ENCODE measurements around the gene CT47C1.

Gene CT47C1

DNA sequence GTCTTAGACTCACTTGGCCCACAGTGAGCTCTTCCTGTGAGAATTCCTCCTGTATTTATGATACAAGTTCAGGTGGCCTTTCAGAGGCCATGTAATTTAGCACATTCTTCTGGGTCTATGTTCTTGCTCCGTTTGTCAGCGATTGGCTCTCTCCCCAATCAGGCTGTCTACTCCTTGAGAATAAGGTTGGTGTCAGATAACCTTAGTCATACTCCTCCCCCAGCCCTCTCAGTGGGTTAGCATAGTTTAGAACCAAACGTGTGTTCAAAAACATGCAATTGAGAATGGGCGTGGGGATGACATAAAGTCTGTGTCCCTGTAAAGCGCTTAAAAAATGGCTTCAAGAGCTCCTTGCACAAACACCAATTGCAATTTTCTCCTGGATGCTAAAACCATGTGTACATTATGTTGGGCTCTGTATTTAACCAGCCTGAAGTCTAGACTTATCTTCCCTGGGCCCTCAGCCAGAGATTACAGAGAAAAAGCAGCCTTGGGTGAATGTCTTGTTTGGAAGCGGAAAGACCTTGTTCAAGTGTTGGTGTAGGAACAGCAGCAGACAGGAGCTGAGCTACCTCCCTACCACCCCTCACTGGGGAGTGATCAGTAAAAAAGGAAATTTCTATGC lies 9.9 kb upstream of the CT47C1 start:
- Histone ChIP-seq H3K9ac (ENCODE audit: low read depth, low read length) (no peak overlapping the region), H3K4me1 (ENCODE audit: insufficient read depth, low read length) (peaks cover 5% of the 10 kb centered on the region; the same call in 1 of the 2 replicates), H3K9me3 (ENCODE audit: control insufficient read depth, insufficient read depth, low read length) (no peaks in the 10 kb centered on the region)

DNA sequence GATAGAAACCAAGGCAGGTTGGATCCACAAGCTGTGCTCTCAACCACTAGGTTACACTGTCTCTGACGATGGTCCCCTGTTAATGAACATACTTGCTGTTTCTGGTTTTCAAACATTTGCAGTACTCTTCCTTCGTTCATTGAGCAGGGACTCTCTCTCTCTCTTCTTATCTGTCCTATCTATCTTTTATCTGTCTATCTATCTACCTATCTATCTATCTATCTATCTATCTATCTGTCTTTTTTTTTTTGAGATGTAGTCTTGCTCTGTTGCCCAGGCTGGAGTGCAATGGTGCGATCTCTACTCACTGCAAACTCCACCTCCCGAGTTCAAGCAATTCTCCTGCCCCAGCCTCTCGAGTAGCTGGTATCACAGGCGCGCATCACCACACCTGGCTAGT lies 9.4 kb upstream of the CT47C1 start:
- Histone ChIP-seq H3K9ac (ENCODE audit: low read depth, low read length) (no peak overlapping the region), H3K4me1 (ENCODE audit: insufficient read depth, low read length) (peaks cover 5% of the 10 kb centered on the region; the same call in 1 of the 2 replicates), H3K9me3 (ENCODE audit: control insufficient read depth, insufficient read depth, low read length) (no peaks in the 10 kb centered on the region), H3K36me3 (ENCODE audit: insufficient read depth, low read length) (no peaks in the 10 kb centered on the region)

More for the DNA sequence above, 9.9 kb upstream of the CT47C1 start:
- H3K36me3 ChIP-seq (ENCODE audit: insufficient read depth, low read length), result no peaks in the 10 kb centered on the region

DNA sequence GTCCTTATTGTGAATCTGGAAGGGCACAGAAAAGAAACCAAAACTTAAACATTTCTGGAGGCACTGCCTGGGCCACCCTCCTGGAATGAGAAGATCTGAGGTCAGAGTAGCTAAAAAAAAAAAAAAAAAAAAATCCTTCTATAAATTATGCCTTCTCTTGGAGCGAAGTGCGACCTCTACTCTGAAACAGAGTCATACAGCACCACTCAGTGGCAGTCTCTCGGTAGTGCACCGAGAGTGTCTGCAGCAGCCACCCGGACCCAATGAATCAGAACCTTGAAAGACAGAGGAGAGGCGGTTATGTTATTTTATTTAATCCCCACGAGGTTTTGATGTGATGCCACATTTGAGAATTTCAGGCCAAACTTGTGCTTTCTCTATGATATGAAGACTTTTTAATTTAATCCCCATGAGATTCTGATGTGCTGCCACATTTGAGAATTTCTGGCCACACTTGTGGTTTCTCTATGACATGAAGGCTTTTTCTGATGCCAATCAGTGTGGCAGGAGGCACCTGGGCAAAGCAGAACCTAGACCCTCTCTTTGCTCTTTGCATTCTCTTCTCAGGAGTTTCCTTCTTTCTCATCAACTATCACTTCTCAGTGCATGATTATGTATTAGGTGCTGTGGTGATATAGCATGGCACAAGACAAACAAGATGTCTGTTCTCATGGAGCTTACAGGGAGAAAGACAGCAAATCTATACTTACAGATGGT lies 5.6 kb upstream of the CT47C1 start:
- no peak overlapping the region for H3K9ac ChIP-seq (ENCODE audit: low read depth, low read length)
- H3K9me3 ChIP-seq (ENCODE audit: control insufficient read depth, insufficient read depth, low read length), result no peaks in the 10 kb centered on the region
- no peaks in the 10 kb centered on the region for H3K36me3 ChIP-seq (ENCODE audit: insufficient read depth, low read length)

DNA sequence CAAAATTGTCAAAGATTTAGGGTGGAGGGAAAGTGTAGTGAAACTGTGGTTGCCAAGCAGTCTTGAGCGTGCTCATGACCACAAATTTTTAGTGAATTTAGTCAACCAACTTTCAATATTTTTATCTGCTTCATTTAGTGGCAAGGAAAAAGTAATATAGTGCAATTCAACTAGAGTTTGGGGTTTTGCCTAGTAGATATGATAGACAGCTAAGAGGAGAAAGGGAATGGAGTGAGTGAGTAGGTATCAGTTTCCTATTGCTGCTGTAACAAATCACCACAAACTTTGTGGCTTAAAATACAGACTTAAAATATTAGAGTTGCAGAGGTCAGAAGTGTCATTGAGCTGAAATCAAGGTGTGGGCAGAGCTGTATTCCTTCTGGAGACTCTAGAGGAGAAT lies 3.7 kb upstream of the CT47C1 start:
- Histone ChIP-seq H3K4me1 (ENCODE audit: insufficient read depth, low read length) (no peaks in the 10 kb centered on the region; the same call in 1 of the 2 replicates), H3K36me3 (ENCODE audit: insufficient read depth, low read length) (no peaks in the 10 kb centered on the region), H3K9ac (ENCODE audit: low read depth, low read length) (no peak overlapping the region), H3K9me3 (ENCODE audit: control insufficient read depth, insufficient read depth, low read length) (no peaks in the 10 kb centered on the region)

More for the DNA sequence above, 5.6 kb upstream of the CT47C1 start:
- peaks cover 5% of the 10 kb centered on the region; the same call in 1 of the 2 replicates for H3K4me1 ChIP-seq (ENCODE audit: insufficient read depth, low read length)

DNA sequence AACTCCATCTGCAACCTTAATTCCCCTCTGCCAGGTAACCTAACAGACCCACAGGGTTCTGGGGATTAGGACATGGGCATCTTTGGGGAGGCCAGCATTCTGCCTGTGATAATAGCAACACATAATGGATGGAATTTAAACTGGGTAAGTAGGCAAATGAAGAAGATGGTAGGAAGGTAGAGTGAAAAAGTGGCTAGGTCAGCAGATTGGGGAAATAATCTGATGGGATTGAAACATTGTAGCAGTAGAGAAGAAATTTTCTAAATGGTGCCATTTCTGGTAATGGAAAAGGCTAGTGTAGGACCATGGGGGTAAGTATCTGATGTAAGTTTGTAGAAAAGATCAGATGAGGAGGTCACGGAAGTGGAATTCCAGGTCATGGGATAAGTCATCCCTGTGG lies 3.0 kb upstream of the CT47C1 start:
- H3K4me1 ChIP-seq (ENCODE audit: insufficient read depth, low read length), result no peaks in the 10 kb centered on the region; the same call in 1 of the 2 replicates
- H3K9me3 ChIP-seq (ENCODE audit: control insufficient read depth, insufficient read depth, low read length), result no peaks in the 10 kb centered on the region
- no peaks in the 10 kb centered on the region for H3K36me3 ChIP-seq (ENCODE audit: insufficient read depth, low read length)
- H3K9ac ChIP-seq (ENCODE audit: low read depth, low read length), result no peak overlapping the region

DNA sequence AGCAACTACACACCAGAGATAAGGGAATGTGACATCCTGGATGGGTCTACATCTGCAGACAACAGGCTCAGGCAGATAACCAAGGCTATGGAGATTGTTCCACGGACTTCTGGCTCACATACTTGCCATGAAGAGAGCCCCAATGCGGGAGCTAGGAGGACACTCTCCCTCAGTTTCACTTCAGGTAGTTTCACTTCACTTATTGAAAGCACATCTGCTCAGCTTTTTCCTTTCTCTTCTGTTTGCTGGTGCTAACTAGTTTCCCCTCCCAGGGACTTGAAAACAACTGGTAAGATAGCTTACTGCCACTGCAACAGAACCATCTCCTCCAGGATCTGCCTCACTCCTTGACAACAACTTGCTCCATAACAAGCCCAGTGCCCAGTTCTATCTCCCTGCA lies 1.4 kb upstream of the CT47C1 start:
- Histone ChIP-seq H3K9ac (ENCODE audit: low read depth, low read length) (no peak overlapping the region), H3K36me3 (ENCODE audit: insufficient read depth, low read length) (no peaks in the 10 kb centered on the region), H3K4me1 (ENCODE audit: insufficient read depth, low read length) (no peaks in the 10 kb centered on the region), H3K9me3 (ENCODE audit: control insufficient read depth, insufficient read depth, low read length) (no peaks in the 10 kb centered on the region)

DNA sequence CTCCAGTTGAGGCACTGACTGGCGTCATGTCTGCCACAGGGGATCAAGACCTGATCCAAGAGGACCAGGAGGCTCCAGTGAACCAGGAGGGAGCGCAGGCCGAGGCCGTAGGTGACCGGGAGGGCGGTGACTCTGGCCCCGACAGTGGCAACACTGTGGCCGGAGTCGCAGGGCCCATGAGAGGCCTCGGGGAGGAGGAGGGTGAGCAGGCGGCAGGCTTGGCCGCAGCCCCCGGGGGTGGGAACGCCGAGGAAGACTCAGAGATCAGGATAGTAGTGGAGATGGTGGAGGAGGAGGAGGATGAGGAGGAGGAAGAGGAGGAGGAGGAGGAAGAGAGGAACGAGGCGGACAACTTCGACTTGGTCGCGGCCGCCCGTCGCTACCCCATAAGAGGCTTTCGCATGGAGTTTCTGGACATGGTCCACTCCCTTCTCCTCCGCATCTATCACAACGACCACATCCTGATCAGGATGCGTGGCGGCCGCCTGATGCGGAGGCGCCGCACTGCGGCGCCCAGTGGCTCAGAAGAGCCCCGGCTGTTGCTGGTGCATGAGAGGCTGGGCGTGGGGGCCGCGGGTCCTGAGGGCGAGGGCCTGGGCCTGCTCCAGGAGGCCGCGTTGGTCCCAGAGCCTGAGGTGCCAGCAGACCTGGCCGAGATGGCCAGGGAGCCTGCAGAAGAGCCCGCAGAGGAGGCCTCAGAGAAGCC lies 560 bp downstream of the CT47C1 start:
- no peaks in the 10 kb centered on the region for H3K9me3 ChIP-seq (ENCODE audit: control insufficient read depth, insufficient read depth, low read length)
- H3K9ac ChIP-seq (ENCODE audit: low read depth, low read length), result no peak overlapping the region
- no peaks in the 10 kb centered on the region for H3K36me3 ChIP-seq (ENCODE audit: insufficient read depth, low read length)
- H3K4me1 ChIP-seq (ENCODE audit: insufficient read depth, low read length), result no peaks in the 10 kb centered on the region

DNA sequence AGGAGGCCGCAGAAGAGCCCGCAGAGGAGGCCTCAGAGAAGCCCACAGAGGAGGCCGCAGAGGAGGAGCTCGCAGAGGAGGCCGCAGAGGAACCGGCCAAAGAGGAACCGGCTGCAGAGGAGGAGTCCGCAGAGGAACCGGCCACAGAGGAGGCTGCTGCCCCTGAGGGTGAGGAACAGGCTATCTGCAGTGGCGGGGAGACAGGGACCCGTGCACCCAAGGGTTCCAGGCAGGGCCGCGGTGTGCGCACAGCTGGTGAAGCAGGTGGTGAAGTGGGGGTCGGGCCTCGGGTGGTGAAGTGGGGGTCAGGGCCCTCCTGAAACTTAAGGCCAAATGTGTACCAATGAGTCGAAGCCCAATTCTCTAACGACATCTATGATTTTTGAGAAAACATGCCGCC lies 1.1 kb downstream of the CT47C1 start:
- Histone ChIP-seq H3K4me1 (ENCODE audit: insufficient read depth, low read length) (no peaks in the 10 kb centered on the region), H3K9me3 (ENCODE audit: control insufficient read depth, insufficient read depth, low read length) (no peaks in the 10 kb centered on the region), H3K9ac (ENCODE audit: low read depth, low read length) (no peak overlapping the region), H3K36me3 (ENCODE audit: insufficient read depth, low read length) (no peaks in the 10 kb centered on the region)

DNA sequence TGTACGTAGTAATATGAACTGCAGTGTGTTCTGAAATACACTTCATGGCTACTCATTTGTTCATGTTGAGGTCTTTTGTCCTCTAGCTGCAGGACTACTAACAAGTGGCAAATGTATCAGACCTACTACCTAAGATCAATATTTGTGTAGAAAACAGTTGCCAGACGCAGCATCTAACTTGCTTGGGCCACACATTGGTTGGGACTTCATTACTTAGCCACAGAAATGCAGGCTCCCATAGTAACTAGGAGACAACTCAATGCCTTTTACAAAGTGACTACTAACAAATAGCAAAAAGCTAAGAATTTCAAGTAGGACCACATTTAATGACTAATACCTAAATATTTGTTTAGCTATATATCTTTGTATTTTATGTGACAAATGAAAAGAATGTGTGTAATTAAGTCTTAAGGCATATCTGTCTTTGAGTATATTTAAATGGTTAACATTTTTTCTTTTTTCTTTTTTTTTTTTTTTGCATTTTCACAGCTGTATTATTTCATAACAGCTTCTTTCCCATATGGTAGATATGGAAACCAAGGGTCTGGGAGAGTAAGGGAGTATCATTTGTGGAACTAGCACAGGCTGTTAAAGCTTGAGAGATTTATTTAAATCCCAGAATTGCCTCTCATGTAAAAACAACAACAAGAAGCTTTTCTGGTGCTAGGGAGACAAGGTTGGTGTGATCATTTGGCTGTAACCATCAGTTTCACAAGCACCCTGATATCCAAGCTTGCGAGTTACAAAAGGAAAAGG lies 2.7 kb downstream of the CT47C1 start:
- no peaks in the 10 kb centered on the region for H3K36me3 ChIP-seq (ENCODE audit: insufficient read depth, low read length)
- H3K4me1 ChIP-seq (ENCODE audit: insufficient read depth, low read length), result no peaks in the 10 kb centered on the region
- H3K9ac ChIP-seq (ENCODE audit: low read depth, low read length), result no peak overlapping the region
- H3K9me3 ChIP-seq (ENCODE audit: control insufficient read depth, insufficient read depth, low read length), result no peaks in the 10 kb centered on the region

DNA sequence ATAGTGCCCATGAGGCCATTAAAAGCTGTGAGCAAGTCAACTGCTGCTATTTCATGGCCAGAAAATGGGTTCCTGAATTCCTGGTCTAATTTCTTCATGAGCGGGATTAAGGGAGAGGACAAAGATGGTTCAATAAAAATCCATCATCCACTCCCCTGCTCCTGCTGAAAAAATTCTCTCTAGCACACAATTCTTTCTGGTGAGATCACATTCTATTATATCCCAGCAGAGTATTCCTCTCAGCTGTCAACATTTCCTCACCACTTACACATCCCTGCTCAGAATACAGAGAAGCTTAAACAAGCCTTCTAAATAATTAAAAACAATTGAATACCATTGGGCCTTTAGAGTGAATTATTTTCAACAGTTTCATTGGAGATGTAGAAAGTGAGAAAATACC lies 9.5 kb downstream of the CT47C1 start:
- no peaks in the 10 kb centered on the region for H3K36me3 ChIP-seq (ENCODE audit: insufficient read depth, low read length)
- H3K9ac ChIP-seq (ENCODE audit: low read depth, low read length), result no peak overlapping the region
- no peaks in the 10 kb centered on the region for H3K4me1 ChIP-seq (ENCODE audit: insufficient read depth, low read length)
- no peaks in the 10 kb centered on the region for H3K9me3 ChIP-seq (ENCODE audit: control insufficient read depth, insufficient read depth, low read length)

DNA sequence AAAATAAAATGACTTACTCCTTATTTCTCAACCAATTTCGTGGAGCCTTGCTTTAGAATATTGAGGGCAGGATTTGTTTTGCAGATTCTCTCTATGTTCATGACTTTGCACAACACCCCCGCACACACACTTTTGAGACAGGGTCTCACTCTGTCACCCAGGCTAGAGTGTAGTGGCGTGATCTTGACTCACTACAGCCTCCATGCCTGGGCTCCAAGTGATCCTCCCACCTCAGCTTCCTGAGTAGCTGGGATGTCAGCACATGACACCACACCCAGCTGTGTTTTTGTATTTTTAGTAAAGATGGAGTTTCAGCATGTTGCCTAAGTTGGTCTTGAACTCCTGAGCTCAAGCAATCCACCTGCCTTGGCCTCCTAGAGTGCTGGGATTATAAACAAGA lies 12.0 kb downstream of the CT47C1 start:
- H3K4me1 ChIP-seq (ENCODE audit: insufficient read depth, low read length), result no peaks in the 10 kb centered on the region
- H3K9ac ChIP-seq (ENCODE audit: low read depth, low read length), result no peak overlapping the region
- no peaks in the 10 kb centered on the region for H3K36me3 ChIP-seq (ENCODE audit: insufficient read depth, low read length)
- H3K9me3 ChIP-seq (ENCODE audit: control insufficient read depth, insufficient read depth, low read length), result no peaks in the 10 kb centered on the region

DNA sequence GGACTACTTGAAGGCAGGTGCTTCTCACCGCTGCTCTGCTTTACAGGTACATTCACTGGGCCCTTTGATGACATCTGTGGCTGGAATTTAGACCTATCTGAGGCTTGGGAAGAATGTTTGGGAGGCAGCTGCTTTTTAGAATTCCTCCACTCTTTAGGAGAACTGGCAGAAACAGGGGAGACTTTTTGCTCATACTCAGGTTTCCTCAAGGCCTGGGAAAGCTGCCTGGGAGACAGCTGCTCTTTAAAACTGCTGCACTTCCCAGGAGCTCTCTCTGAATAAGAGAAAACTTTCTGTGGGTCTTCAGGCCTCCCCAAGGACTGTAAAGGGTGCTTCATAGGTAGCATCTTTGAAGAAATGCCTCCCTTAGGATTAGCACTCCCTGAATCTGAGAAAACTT lies 14.3 kb downstream of the CT47C1 start:
- H3K4me1 ChIP-seq (ENCODE audit: insufficient read depth, low read length), result no peaks in the 10 kb centered on the region
- no peak overlapping the region for H3K9ac ChIP-seq (ENCODE audit: low read depth, low read length)
- H3K36me3 ChIP-seq (ENCODE audit: insufficient read depth, low read length), result no peaks in the 10 kb centered on the region
- H3K9me3 ChIP-seq (ENCODE audit: control insufficient read depth, insufficient read depth, low read length), result no peaks in the 10 kb centered on the region

DNA sequence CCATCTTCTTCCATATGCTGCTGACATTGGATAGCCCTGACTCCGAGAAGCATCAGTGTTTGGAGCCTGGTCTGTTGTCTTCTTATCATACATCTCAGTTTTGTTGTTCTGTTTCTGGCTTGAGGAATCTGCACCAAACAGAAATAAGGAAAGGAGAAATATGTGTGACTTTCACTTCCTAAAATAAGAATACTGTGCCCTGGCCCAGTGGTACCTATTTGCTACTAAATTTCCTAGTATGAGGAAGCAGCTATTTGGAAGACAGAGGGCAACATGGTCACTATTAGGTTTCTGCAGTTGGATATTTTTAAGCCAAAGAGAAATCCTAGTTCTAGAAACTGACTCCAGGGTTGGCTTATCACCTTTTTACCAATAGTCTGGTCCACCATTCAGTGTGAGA lies 16.8 kb downstream of the CT47C1 start:
- Histone ChIP-seq H3K9ac (ENCODE audit: low read depth, low read length) (no peak overlapping the region), H3K36me3 (ENCODE audit: insufficient read depth, low read length) (no peaks in the 10 kb centered on the region; the same call in 1 of the 2 replicates), H3K9me3 (ENCODE audit: control insufficient read depth, insufficient read depth, low read length) (no peaks in the 10 kb centered on the region), H3K4me1 (ENCODE audit: insufficient read depth, low read length) (no peaks in the 10 kb centered on the region)

DNA sequence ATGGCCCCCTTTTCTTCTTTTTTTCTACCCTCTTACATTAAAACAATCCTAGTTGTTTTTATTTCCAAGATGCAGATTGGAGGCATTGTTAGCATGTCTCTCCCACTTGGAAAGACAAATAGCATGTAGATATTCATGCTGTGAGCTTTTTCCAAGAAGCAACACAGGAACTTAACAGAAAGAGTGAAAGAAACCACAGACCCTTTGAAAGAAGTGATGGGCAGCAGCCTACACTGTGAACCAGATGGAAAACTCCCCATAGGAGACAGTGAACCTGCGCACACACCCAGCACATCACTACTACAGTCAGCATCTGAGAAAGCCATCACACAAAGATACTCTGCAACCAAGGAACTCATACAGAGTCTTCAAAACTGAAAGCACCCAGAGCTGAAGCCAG lies 17.8 kb downstream of the CT47C1 start:
- Histone ChIP-seq H3K9me3 (ENCODE audit: control insufficient read depth, insufficient read depth, low read length) (no peaks in the 10 kb centered on the region), H3K36me3 (ENCODE audit: insufficient read depth, low read length) (no peaks in the 10 kb centered on the region; the same call in 1 of the 2 replicates), H3K4me1 (ENCODE audit: insufficient read depth, low read length) (no peaks in the 10 kb centered on the region), H3K9ac (ENCODE audit: low read depth, low read length) (no peak overlapping the region)

All from ES-I3 (cell line).